Measurements from ENCODE around the gene SLC35F3. TPM values are rescaled to one million over a fixed set of nuclear protein-coding genes. Genes with fewer than 3 reads are reported as not detected.

Gene SLC35F3
- total RNA-seq, 1 experiment from 2014 or later = 0.66 TPM

- H3K4me1 Mint-ChIP-seq (ENCODE audit: low read depth, unreplicated experiment) = peaks cover 8% of the 10 kb centered on the region
- H3K9me3 Mint-ChIP-seq (ENCODE audit: low read depth, unreplicated experiment) = no peaks in the 10 kb centered on the region
- peaks cover 5% of the 10 kb centered on the region for H3K27me3 Mint-ChIP-seq (ENCODE audit: unreplicated experiment)
- H3K36me3 Mint-ChIP-seq (ENCODE audit: insufficient read depth, unreplicated experiment) = no peaks in the 10 kb centered on the region
- intact Hi-C loops (cut with micrococcal nuclease; ENCODE audit: unreplicated experiment) = no loop called here
- H3K4me3 Mint-ChIP-seq (ENCODE audit: low read depth, unreplicated experiment) = no peak overlapping the region
- H3K27ac Mint-ChIP-seq (ENCODE audit: unreplicated experiment) = no peak overlapping the region
- no peak for TF ChIP-seq CTCF (IDR thresholded peaks at IDR 0.05; ENCODE audit: unreplicated experiment)
- no TSS peak for BruUV-seq (replicated peaks)
- CTCF ChIA-PET = no interaction called here
- DNase-seq = no peak
These were observed 360.4 kb downstream of the SLC35F3 start for GRCh38 chr1:234264832-234265231.

- no peak overlapping the region for H3K27ac Mint-ChIP-seq (ENCODE audit: unreplicated experiment)
- DNase-seq = no peak
These were observed 360.8 kb downstream of the SLC35F3 start for GRCh38 chr1:234265321-234265720.

GRCh38 chr1:234265861-234266260, 361.4 kb downstream of the SLC35F3 start:
- BruUV-seq (replicated peaks) = no TSS peak
- TF ChIP-seq CTCF (IDR thresholded peaks at IDR 0.05; ENCODE audit: unreplicated experiment) = no peak
- Mint-ChIP-seq H3K4me3 (ENCODE audit: low read depth, unreplicated experiment) (no peak overlapping the region), H3K27me3 (ENCODE audit: unreplicated experiment) (peaks cover 13% of the 10 kb centered on the region), H3K36me3 (ENCODE audit: insufficient read depth, unreplicated experiment) (no peaks in the 10 kb centered on the region), H3K4me1 (ENCODE audit: low read depth, unreplicated experiment) (peaks cover 3% of the 10 kb centered on the region), H3K27ac (ENCODE audit: unreplicated experiment) (no peak overlapping the region), H3K9me3 (ENCODE audit: low read depth, unreplicated experiment) (no peaks in the 10 kb centered on the region)
- CTCF ChIA-PET = interaction anchor here (0.5 kb wide), 1 partner anchor 560 kb away, joined by 5 read pairs; no protein-coding TSS in a partner anchor
- no peak for DNase-seq
- intact Hi-C loops (cut with micrococcal nuclease; ENCODE audit: unreplicated experiment) = no loop called here

More at GRCh38 chr1:234265321-234265720, 360.8 kb downstream of the SLC35F3 start:
- CTCF ChIA-PET = interaction anchor here (0.5 kb wide), 1 partner anchor 559 kb away, joined by 5 read pairs; no protein-coding TSS in a partner anchor
- TF ChIP-seq CTCF (IDR thresholded peaks at IDR 0.05; ENCODE audit: unreplicated experiment) = no peak
- Mint-ChIP-seq H3K4me3 (ENCODE audit: low read depth, unreplicated experiment) (no peak overlapping the region), H3K9me3 (ENCODE audit: low read depth, unreplicated experiment) (no peaks in the 10 kb centered on the region), H3K27me3 (ENCODE audit: unreplicated experiment) (peaks cover 10% of the 10 kb centered on the region), H3K36me3 (ENCODE audit: insufficient read depth, unreplicated experiment) (no peaks in the 10 kb centered on the region), H3K4me1 (ENCODE audit: low read depth, unreplicated experiment) (peaks cover 8% of the 10 kb centered on the region)
- intact Hi-C loops (cut with micrococcal nuclease; ENCODE audit: unreplicated experiment) = no loop called here
- BruUV-seq (replicated peaks) = no TSS peak

DNA sequence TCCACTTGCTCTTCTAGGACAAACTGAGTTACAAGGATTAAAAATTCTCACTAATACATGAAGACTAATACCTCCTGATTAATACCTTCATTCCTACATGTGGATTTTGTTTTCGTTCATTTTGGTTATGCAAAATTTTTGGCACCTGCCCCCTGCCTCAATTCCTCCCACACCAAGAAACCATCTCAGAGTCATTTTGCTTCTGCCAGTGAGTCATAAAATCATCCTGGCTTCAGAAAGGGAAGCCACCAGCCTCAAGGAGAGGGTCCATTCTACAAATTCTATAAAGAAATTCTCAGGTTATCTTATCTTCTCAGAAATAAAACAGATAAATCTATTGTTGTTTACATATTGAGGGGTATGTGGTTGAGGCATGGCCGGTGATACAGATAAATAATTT, 365.6 kb downstream of the SLC35F3 start:
- H3K9me3 Mint-ChIP-seq (ENCODE audit: low read depth, unreplicated experiment) = no peaks in the 10 kb centered on the region
- intact Hi-C loops (cut with micrococcal nuclease; ENCODE audit: unreplicated experiment) = no loop called here
- H3K27me3 Mint-ChIP-seq (ENCODE audit: unreplicated experiment) = peaks cover 49% of the 10 kb centered on the region
- H3K36me3 Mint-ChIP-seq (ENCODE audit: insufficient read depth, unreplicated experiment) = no peaks in the 10 kb centered on the region
- BruUV-seq (replicated peaks) = no TSS peak
- CTCF ChIA-PET = no interaction called here
- H3K4me1 Mint-ChIP-seq (ENCODE audit: low read depth, unreplicated experiment) = no peaks in the 10 kb centered on the region
- no peak overlapping the region for H3K27ac Mint-ChIP-seq (ENCODE audit: unreplicated experiment)
- TF ChIP-seq CTCF (IDR thresholded peaks at IDR 0.05; ENCODE audit: unreplicated experiment) = no peak
- no peak overlapping the region for H3K4me3 Mint-ChIP-seq (ENCODE audit: low read depth, unreplicated experiment)
- DNase-seq = no peak
